Gastroesophageal sphincter (tissue), 4 donors: ENCODE results near the gene GALNT17. TPM values are rescaled to one million over a fixed set of nuclear protein-coding genes. Genes with fewer than 3 reads are reported as not detected.
A peak's percentile ranks its signal among the peaks of the same experiment; 100 is the strongest.
"Not testable (repeated sequence)": the region's sequence is repeated elsewhere in the genome, so short reads cannot be mapped to it uniquely, and the experiment has no call there.

Experiments used
- ATAC-seq: fragments of 150-250 bp; one replicate; pipeline ENCODE4 v1.9.1; 2016; ENCODE audit warnings: mild to moderate bottlenecking, moderate library complexity
- H3K27ac ChIP-seq, 4 donors: fragments of 200-600 bp; sonication (generic) in 3 of 4; 1 replicate in 3 of 4; 2 replicates in 1 of 4; pipeline ENCODE4 v1.5.1; 2016 to 2019
- H3K27me3 ChIP-seq: fragments of 200-600 bp; sonication (generic); one replicate; pipeline ENCODE4 v1.5.1; 2019
- H3K36me3 ChIP-seq, 2 donors: fragments of 200-600 bp; sonication (generic); one replicate each; pipeline ENCODE4 v1.5.1; 2019; ENCODE audit warnings: control low read depth in 1 of 2
- H3K4me1 ChIP-seq, 3 donors: fragments of 200-600 bp; sonication (generic); 1 replicate in 2 of 3; 2 replicates in 1 of 3; pipeline ENCODE4 v1.5.1; 2016 to 2019; ENCODE audit warnings: control low read depth in 2 of 3
- H3K4me3 ChIP-seq, 2 donors: fragments of 200-600 bp; sonication (generic); one replicate each; pipeline ENCODE4 v1.5.1; 2019; ENCODE audit warnings: mild to moderate bottlenecking in 1 of 2, moderate library complexity in 1 of 2
- H3K9me3 ChIP-seq, 3 donors: fragments of 200-600 bp; sonication (generic); one replicate each; pipeline ENCODE4 v1.5.1; 2017 to 2019; ENCODE audit warnings: control low read depth in 2 of 3
- EP300 ChIP-seq: sonication (generic); formaldehyde crosslinking; IDR thresholded peaks from one replicate; pipeline ENCODE4 v1.6.1; 2017; ENCODE audit warnings: antibody characterized with exemption, mild to moderate bottlenecking
- POLR2A ChIP-seq, 2 donors: fragments of 450-650 bp; IDR thresholded peaks; one replicate each; pipeline ENCODE4 v1.6.1; 2017; ENCODE audit warnings: antibody characterized with exemption in 2 of 2, mild to moderate bottlenecking in 2 of 2, moderate library complexity in 1 of 2
- POLR2AphosphoS5 ChIP-seq: sonication (generic); formaldehyde crosslinking; IDR thresholded peaks from one replicate; pipeline ENCODE4 v1.6.1; 2017; ENCODE audit warnings: antibody characterized with exemption
- whole genome bisulfite sequencing, 2 donors: methylation state at CpG; one replicate each; pipeline ENCODE4 v1.1.5; 2018; ENCODE audit warnings: low coverage in 1 of 2; 5-methylcytosine and 5-hydroxymethylcytosine counted together
- total RNA-seq, 4 donors: library from RNA; depleted of rRNA; stranded (reverse); fragments of >200 nt; gene quantifications; one replicate each; pipeline ENCODE4 v1.1.0, GENCODE V29; 2016
- TF ChIP-seq, protein P1 (sequence below), 4 experiments: fragments of 200-600 bp in 2 of 4; fragments of 450-650 bp in 2 of 4; sonication (generic) in 1 of 4; IDR thresholded peaks; one replicate each; pipeline ENCODE4 v1.5.1; 2017 to 2019; ENCODE audit warnings: antibody characterized with exemption in 4 of 4, mild to moderate bottlenecking in 2 of 4, moderate library complexity in 2 of 4

GALNT17 gene
- total RNA-seq, 4 donors from 2014 or later, result 16.7 to 93.2 (median 34.8) TPM

DNA sequence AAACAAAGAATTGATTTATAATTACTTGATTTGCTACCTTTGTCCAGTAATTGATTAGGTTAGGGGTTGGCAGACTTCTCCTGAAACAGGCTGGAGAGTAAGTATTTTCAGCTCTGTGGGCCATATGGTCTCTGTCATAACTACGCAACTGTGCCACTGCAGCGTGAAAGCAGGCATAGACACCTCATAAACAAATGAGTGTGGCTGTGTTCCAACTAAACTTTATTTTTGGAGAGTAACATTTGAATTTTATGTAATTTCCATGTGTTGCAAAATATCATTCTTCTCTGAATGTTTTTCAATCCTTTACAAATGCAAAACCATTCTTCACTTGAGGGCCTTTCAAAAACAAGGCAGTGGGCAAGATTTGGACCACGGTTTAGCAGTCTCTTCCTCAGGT is 76.9 kb downstream of the GALNT17 start:
- H3K4me3 ChIP-seq, result no peak overlapping the region
- TF ChIP-seq POLR2AphosphoS5, result no peak
- TF ChIP-seq, protein P1, sequence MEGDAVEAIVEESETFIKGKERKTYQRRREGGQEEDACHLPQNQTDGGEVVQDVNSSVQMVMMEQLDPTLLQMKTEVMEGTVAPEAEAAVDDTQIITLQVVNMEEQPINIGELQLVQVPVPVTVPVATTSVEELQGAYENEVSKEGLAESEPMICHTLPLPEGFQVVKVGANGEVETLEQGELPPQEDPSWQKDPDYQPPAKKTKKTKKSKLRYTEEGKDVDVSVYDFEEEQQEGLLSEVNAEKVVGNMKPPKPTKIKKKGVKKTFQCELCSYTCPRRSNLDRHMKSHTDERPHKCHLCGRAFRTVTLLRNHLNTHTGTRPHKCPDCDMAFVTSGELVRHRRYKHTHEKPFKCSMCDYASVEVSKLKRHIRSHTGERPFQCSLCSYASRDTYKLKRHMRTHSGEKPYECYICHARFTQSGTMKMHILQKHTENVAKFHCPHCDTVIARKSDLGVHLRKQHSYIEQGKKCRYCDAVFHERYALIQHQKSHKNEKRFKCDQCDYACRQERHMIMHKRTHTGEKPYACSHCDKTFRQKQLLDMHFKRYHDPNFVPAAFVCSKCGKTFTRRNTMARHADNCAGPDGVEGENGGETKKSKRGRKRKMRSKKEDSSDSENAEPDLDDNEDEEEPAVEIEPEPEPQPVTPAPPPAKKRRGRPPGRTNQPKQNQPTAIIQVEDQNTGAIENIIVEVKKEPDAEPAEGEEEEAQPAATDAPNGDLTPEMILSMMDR (IDR thresholded peaks at IDR 0.05), result no peak
- TF ChIP-seq POLR2A (IDR thresholded peaks at IDR 0.05), result no peak
- TF ChIP-seq EP300, result no peak
- H3K9me3 ChIP-seq, result peaks cover 0 to 3% (median 0%) of the 10 kb centered on the region in 3 donors
- 33 to 37% methylated on average over 3 of the region's 3 CpGs for whole genome bisulfite sequencing, 2 donors
- H3K27ac ChIP-seq, result peak overlapping the region in 1 of 4 donors; percentile 14
- H3K4me1 ChIP-seq, result peaks cover 0 to 12% (median 0%) of the 10 kb centered on the region in 3 donors
- no peaks in the 10 kb centered on the region for H3K27me3 ChIP-seq
- peak; percentile 48 for ATAC-seq
- H3K36me3 ChIP-seq, result no peaks in the 10 kb centered on the region

DNA sequence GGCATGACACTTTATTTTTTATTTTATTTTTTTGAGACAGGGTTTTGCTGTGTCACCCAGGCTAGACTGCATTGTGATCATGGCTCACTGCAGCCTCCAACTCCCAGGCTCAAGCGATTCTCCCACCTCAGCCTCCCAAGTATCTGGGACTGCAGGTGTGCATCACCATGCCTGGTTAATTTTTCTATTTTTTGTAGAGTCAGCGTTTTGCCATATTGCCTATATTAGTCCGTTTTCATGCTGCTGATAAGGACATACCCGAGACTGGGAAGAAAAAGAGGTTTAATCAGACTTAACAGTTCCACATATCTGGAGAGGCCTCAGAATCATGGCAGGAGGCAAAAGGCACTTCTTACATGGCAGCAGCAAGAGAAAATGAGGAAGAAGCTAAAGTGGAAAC is 77.5 kb downstream of the GALNT17 start:
- peak overlapping the region in 1 of 4 donors; percentile 14 for H3K27ac ChIP-seq
- H3K4me1 ChIP-seq, result peaks cover 0 to 12% (median 0%) of the 10 kb centered on the region in 3 donors
- H3K9me3 ChIP-seq, ATAC-seq, H3K4me3 ChIP-seq, H3K27me3 ChIP-seq, H3K36me3 ChIP-seq: not testable (repeated sequence)
- WGBS, 2 donors, result 79 to 88% methylated on average over 1 to 2 of the region's 4 CpGs

DNA sequence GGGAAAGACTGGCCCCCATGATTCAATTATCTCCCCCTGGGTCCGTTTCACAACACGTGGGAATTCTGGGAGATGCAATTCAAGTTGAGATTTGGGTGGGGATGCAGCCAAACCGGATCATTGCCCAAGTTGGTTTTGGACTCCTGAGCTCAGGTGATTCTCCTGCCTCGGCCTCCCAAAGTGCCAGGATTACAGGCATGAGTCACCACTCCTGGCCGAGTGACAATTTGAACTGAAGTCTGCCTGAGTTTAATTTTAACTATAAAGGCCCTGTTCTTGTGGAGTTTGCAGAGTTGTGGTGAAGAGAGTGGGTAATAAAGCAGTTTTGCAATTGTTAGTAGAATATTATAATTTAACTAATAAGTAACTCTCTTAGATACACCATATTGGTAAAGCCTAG is 78.3 kb downstream of the GALNT17 start:
- no peaks in the 10 kb centered on the region for H3K27me3 ChIP-seq
- WGBS, 2 donors, result 56 to 62% methylated on average over 3 to 5 of the region's 5 CpGs
- H3K36me3 ChIP-seq, result no peaks in the 10 kb centered on the region
- ATAC-seq, result no peak
- no peak overlapping the region for H3K27ac ChIP-seq
- peaks cover 0 to 12% (median 0%) of the 10 kb centered on the region in 3 donors for H3K4me1 ChIP-seq
- TF ChIP-seq, protein P1 (IDR thresholded peaks at IDR 0.05), result no peak
- no peak for TF ChIP-seq POLR2AphosphoS5
- TF ChIP-seq EP300, result no peak
- TF ChIP-seq POLR2A (IDR thresholded peaks at IDR 0.05), result no peak
- peaks cover 0 to 5% (median 0%) of the 10 kb centered on the region in 3 donors for H3K9me3 ChIP-seq
- H3K4me3 ChIP-seq, result no peak overlapping the region

DNA sequence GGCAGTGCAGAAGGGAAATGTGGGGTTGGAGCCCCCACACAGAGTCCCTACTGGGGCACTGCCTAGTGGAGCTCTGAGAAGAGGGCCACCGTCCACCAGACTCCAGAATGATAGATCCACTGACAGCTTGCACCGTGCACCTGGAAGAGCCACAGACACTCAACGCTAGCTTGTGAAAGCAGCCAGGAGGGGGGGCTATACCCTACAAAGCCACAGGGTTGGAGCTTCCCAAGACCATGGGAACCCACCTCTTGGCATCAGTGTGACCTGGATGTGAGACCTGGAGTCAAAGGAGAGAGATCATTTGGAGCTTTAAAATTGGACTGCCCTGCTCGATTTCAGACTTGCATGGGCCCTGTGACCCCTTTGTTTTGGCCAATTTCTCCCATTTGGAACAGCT is 80.5 kb downstream of the GALNT17 start:
- ATAC-seq, H3K4me3 ChIP-seq, H3K27me3 ChIP-seq, H3K36me3 ChIP-seq, H3K27ac ChIP-seq, H3K9me3 ChIP-seq: not testable (repeated sequence)
- WGBS, 2 donors, result 86 to 88% methylated on average over 1 of the region's 4 CpGs
- peaks cover 0 to 12% (median 0%) of the 10 kb centered on the region in 3 donors for H3K4me1 ChIP-seq

DNA sequence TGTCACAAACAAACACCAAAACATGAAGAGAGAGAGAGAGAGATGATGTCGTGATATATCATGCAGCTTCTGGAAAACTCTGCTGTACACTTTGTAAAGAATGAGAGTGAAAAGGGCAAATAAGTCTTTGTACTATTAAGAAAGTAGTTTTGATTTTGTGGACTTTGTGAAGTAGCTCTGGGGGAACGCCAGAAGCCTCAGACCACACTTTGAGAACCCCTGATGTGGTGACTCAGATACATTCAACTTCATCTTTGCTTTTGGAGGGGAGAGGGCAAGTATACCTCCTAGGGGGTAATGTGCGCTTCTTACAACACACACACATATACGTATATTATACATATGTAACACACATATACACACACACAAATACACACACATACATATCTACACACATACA is 84.3 kb downstream of the GALNT17 start:
- ATAC-seq, result no peak
- peaks cover 0 to 10% (median 0%) of the 10 kb centered on the region in 3 donors for H3K4me1 ChIP-seq
- no peak overlapping the region for H3K27ac ChIP-seq
- peaks cover 0 to 25% (median 0%) of the 10 kb centered on the region in 3 donors for H3K9me3 ChIP-seq
- H3K4me3 ChIP-seq, result no peak overlapping the region
- TF ChIP-seq POLR2AphosphoS5 (no peak), POLR2A (IDR thresholded peaks at IDR 0.05) (no peak), EP300 (no peak)
- TF ChIP-seq, protein P1 (IDR thresholded peaks at IDR 0.05), result no peak
- H3K27me3 ChIP-seq, result no peaks in the 10 kb centered on the region
- 95 to 98% methylated on average over 4 of the region's 4 CpGs for WGBS, 2 donors
- H3K36me3 ChIP-seq, result no peaks in the 10 kb centered on the region

DNA sequence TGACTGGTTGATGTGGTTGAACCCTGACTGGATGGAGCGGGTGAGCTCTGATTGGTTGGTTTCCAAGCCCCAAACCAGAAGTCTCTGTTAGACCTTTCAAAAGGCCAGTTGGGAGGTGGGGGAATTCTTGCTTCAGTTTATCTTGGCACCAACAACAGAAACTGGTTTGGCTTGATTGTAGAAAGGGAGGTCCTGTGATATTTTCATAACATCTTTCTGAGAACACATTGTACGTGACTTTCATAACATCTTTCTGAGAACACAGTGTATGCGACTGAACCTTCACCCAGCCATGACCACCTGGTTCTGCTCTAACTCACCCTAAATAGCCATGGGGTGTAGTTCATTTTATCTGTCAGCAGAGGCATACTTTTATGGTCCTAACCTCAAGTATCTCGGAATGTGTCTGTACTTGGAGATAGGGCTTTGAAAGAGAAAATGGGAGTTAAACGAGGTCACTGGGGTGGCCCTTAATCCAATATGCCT is 88.3 kb downstream of the GALNT17 start:
- Histone ChIP-seq H3K4me3 (no peak overlapping the region), H3K36me3 (no peaks in the 10 kb centered on the region), H3K9me3 (peaks cover 0 to 20% (median 0%) of the 10 kb centered on the region in 3 donors), H3K27ac (peak overlapping the region; percentile 66 to 91 (median 84)), H3K4me1 (peaks cover 0 to 35% (median 0%) of the 10 kb centered on the region in 3 donors), H3K27me3 (no peaks in the 10 kb centered on the region)
- ATAC-seq, result peak; percentile 85
- TF ChIP-seq EP300 (peak; percentile 45), POLR2AphosphoS5 (peak; percentile 71), POLR2A (IDR thresholded peaks at IDR 0.05) (no peak)
- TF ChIP-seq, protein P1 (IDR thresholded peaks at IDR 0.05), result peak in 2 of 4 experiments; percentile 9 to 39
- WGBS, 2 donors, result 42% methylated on average over 4 of the region's 5 CpGs
